Hepatocyte (in vitro differentiated cells): ENCODE data around the gene TSPAN15. TPM values are rescaled to one million over a fixed set of nuclear protein-coding genes. Genes with fewer than 3 reads are reported as not detected.

Source experiments
- DNase-seq: peaks from one replicate; pipeline ENCODE4 v3.0.0-alpha.2; 2016; ENCODE audit warnings: low spot score
- H2AFZ ChIP-seq: fragments of 200-600 bp; sonication (generic); 2 replicates; pipeline ENCODE4 v1.6.0; 2016; ENCODE audit warnings: antibody characterized with exemption, mild to moderate bottlenecking
- H3K27ac ChIP-seq: fragments of 200-600 bp; sonication (generic); 2 replicates; pipeline ENCODE4 v1.5.1; 2016; ENCODE audit warnings: mild to moderate bottlenecking
- H3K27me3 ChIP-seq: fragments of 200-600 bp; sonication (generic); 2 replicates; pipeline ENCODE4 v1.6.1; 2016
- H3K36me3 ChIP-seq: fragments of 200-600 bp; sonication (generic); replicated peaks from 2 replicates; pipeline ENCODE4 v1.5.1; 2016; ENCODE audit warnings: low read depth; ENCODE audit not compliant: insufficient read depth
- H3K4me1 ChIP-seq: fragments of 200-600 bp; sonication (generic); 2 replicates; pipeline ENCODE4 v1.5.1; 2016; ENCODE audit warnings: mild to moderate bottlenecking, moderate library complexity; ENCODE audit not compliant: insufficient read depth
- H3K4me2 ChIP-seq: fragments of 200-600 bp; sonication (generic); 2 replicates; pipeline ENCODE4 v1.6.0; 2016
- H3K4me3 ChIP-seq: fragments of 200-600 bp; sonication (generic); 2 replicates; pipeline ENCODE4 v1.5.1; 2016; ENCODE audit warnings: mild to moderate bottlenecking
- H3K79me2 ChIP-seq: fragments of 200-600 bp; sonication (generic); 2 replicates; pipeline ENCODE4 v1.6.0; 2017; ENCODE audit warnings: mild to moderate bottlenecking
- H3K9me2 ChIP-seq: fragments of 200-600 bp; sonication (generic); replicated peaks from 2 replicates; pipeline ENCODE4 v1.6.0; 2017; ENCODE audit warnings: mild to moderate bottlenecking; ENCODE audit not compliant: insufficient read depth
- H3K9me3 ChIP-seq: fragments of 200-600 bp; sonication (generic); 2 replicates; pipeline ENCODE4 v1.5.1; 2016; ENCODE audit warnings: low read depth, mild to moderate bottlenecking
- H4K20me1 ChIP-seq: fragments of 200-600 bp; sonication (generic); 2 replicates; pipeline ENCODE4 v1.6.0; 2016; ENCODE audit warnings: mild to moderate bottlenecking; ENCODE audit not compliant: insufficient read depth, poor library complexity, severe bottlenecking
- EZH2 ChIP-seq: fragments of 200-600 bp; sonication (generic); IDR thresholded peaks from 2 replicates; pipeline ENCODE4 v1.6.1; 2016; ENCODE audit warnings: antibody characterized with exemption, mild to moderate bottlenecking, borderline replicate concordance
- EZH2phosphoT487 ChIP-seq: fragments of 200-600 bp; sonication (generic); IDR thresholded peaks from one replicate; pipeline ENCODE4 v1.6.1; 2018; ENCODE audit warnings: antibody characterized with exemption, mild to moderate bottlenecking, low read depth, moderate library complexity; ENCODE audit not compliant: unreplicated experiment, severe bottlenecking
- WGBS: methylation state at CpG from one replicate; pipeline ENCODE4 v1.1.6; 2016; ENCODE audit warnings: low lambda C conversion rate; ENCODE audit errors: missing lambda C conversion rate; 5-methylcytosine and 5-hydroxymethylcytosine counted together
- polyA plus RNA-seq: library from polyadenylated mRNA; unstranded; fragments of >200 nt; fragmentation: Nextera tagmentation; extraction: Ambion mirVana; gene quantifications from 2 replicates; pipeline ENCODE4 v1.2.1, GENCODE V29; 2016
- total RNA-seq: library from RNA; depleted of rRNA; stranded (reverse); fragments of >200 nt; gene quantifications from 2 replicates; pipeline ENCODE4 v1.2.3, GENCODE V29; 2014
- TF ChIP-seq, protein P1 (sequence below): fragments of 200-600 bp; sonication (generic); IDR thresholded peaks from 2 replicates; pipeline ENCODE4 v1.5.1; 2016; ENCODE audit warnings: antibody characterized with exemption, mild to moderate bottlenecking; ENCODE audit not compliant: poor library complexity

Gene TSPAN15
- total and polyA plus RNA-seq, 2 experiments from 2014 or later: 29.0 to 66.4 TPM

DNA sequence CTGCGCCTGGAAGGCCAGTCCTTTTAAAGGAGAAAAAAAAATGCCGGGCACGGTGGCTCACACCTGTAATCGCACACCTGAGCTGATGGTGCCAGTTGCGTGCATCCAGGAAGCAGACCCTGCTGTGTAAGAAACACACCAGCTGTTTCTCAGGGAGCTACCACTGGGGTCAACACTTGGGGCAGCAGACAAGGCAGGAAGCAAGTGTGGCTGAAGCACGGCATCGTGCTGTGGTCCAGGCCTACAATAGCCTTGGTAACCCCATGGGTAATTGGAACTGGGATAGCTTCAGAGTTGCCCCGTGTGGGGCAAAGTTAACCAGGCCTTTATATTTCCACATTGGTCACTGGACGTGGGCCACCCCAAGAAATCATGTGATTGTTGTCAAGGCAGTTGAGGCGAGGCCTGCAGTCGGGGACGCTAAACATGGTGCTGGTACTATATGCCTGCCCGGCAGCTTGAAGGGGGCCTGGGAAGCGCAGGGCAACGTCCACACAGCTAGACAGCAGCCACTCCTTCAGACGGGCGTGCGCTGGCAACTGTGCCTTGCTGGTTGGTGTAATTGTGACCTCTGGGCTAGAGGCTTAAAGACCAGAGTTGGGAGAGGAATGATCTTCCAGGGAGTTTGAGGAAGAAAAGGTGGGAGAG, 32.0 kb upstream of the TSPAN15 start:
- Histone ChIP-seq H3K4me2 (no peak overlapping the region), H3K4me1 (peaks cover 21% of the 10 kb centered on the region), H3K9me3 (no peaks in the 10 kb centered on the region), H3K9me2 (no peaks in the 10 kb centered on the region), H3K4me3 (no peak overlapping the region), H3K27me3 (no peaks in the 10 kb centered on the region), H4K20me1 (no peaks in the 10 kb centered on the region), H3K36me3 (no peaks in the 10 kb centered on the region), H3K27ac (no peak overlapping the region), H2AFZ (no peak overlapping the region), H3K79me2 (no peaks in the 10 kb centered on the region)
- no peak for DNase-seq
- WGBS: 95% methylated on average over 18 of the region's 18 CpGs
- no peak for TF ChIP-seq EZH2phosphoT487
- TF ChIP-seq EZH2: no peak
- TF ChIP-seq, protein P1, sequence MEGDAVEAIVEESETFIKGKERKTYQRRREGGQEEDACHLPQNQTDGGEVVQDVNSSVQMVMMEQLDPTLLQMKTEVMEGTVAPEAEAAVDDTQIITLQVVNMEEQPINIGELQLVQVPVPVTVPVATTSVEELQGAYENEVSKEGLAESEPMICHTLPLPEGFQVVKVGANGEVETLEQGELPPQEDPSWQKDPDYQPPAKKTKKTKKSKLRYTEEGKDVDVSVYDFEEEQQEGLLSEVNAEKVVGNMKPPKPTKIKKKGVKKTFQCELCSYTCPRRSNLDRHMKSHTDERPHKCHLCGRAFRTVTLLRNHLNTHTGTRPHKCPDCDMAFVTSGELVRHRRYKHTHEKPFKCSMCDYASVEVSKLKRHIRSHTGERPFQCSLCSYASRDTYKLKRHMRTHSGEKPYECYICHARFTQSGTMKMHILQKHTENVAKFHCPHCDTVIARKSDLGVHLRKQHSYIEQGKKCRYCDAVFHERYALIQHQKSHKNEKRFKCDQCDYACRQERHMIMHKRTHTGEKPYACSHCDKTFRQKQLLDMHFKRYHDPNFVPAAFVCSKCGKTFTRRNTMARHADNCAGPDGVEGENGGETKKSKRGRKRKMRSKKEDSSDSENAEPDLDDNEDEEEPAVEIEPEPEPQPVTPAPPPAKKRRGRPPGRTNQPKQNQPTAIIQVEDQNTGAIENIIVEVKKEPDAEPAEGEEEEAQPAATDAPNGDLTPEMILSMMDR: no peak

DNA sequence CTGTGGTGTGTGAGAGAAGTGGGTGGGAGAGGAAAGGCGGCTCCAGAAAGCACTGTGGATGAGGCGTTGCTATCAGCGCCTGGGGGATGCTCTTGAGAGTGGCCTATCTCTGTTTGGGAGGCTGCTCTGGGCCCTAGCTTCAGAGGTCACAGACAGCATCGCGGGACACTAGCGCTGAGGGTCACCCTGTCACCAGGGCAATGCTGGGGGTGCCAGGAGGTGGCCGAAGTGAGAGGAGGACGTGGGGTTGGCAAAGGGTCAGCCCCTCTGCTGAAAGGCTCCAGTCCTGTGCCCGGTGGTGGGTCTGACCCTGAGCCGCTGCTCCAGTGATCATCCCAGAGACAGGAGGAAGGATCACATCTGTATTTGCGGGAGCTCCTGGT, 31.5 kb upstream of the TSPAN15 start:
- Histone ChIP-seq H3K36me3 (no peaks in the 10 kb centered on the region), H3K9me3 (no peaks in the 10 kb centered on the region), H3K27me3 (no peaks in the 10 kb centered on the region), H3K4me1 (peaks cover 21% of the 10 kb centered on the region), H2AFZ (no peak overlapping the region), H3K4me2 (no peak overlapping the region), H3K27ac (no peak overlapping the region), H4K20me1 (no peaks in the 10 kb centered on the region), H3K79me2 (no peaks in the 10 kb centered on the region), H3K4me3 (no peak overlapping the region), H3K9me2 (no peaks in the 10 kb centered on the region)
- DNase-seq: no peak
- 93% methylated on average over 11 of the region's 11 CpGs for WGBS
- TF ChIP-seq, protein P1: no peak
- TF ChIP-seq EZH2 (no peak), EZH2phosphoT487 (no peak)

DNA sequence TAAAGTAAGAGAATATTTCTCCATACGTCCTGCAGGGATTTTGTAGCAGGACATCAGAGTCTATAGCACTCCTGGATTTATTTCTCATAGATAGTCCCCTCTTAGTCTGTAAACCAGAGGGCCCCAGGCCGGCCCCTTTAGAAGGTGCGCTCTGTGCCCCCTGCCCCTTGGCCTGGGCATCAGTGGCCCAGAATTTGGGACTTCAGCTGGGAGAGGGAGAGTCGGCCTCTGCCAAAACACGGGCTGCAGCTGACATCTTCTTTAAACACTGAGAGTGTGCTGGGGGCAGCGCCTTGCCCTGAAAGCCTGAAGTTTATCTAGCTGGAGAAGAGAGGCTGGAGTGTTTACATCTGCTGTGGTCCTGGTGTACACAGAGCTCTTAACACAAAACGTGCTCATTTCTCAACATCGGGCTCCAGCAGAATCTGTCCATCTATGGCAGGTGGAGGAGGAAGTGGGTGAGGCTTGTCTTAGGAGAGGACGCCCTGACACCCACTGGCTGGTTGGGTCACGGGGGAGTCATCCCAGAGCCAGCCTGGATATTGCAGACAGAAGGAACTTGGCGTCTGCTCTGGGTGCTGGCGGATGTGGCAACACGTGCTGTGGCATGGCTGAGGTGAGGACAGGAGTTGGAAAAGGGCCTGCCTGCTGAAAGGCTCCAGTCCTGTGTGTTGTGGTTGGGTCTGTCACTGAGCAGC, 29.5 kb upstream of the TSPAN15 start:
- H3K4me2 ChIP-seq: no peak overlapping the region

More for the DNA sequence above, 29.5 kb upstream of the TSPAN15 start:
- H3K4me3 ChIP-seq: no peak overlapping the region
- peaks cover 28% of the 10 kb centered on the region for H3K4me1 ChIP-seq
- no peaks in the 10 kb centered on the region for H3K9me2 ChIP-seq
- TF ChIP-seq, protein P1: no peak
- TF ChIP-seq EZH2: no peak
- no peak for TF ChIP-seq EZH2phosphoT487
- H3K36me3 ChIP-seq: no peaks in the 10 kb centered on the region
- no peaks in the 10 kb centered on the region for H3K27me3 ChIP-seq
- peak; percentile 57 for DNase-seq
- 55% methylated on average over 13 of the region's 13 CpGs for WGBS
- H2AFZ ChIP-seq: no peak overlapping the region
- H3K27ac ChIP-seq: no peak overlapping the region
- no peaks in the 10 kb centered on the region for H3K79me2 ChIP-seq
- no peaks in the 10 kb centered on the region for H3K9me3 ChIP-seq
- no peaks in the 10 kb centered on the region for H4K20me1 ChIP-seq
